A549 (cell line): ENCODE measurements around the gene LYPD3.

Source experiments
- EP300 ChIP-seq, 2 experiments: fragments of >200 bp; sonication (Bioruptor Twin); formaldehyde crosslinking; IDR thresholded peaks; 2 replicates in 1 of 2; 3 replicates in 1 of 2; pipeline ENCODE4 v1.6.1; 2016 to 2017
- KDM5A ChIP-seq: fragments of 200-600 bp; sonication (generic); IDR thresholded peaks from 2 replicates; pipeline ENCODE4 v1.6.1; 2016; ENCODE audit warnings: antibody characterized with exemption, mild to moderate bottlenecking
- NR3C1 ChIP-seq: fragments of >200 bp; sonication (Bioruptor Twin); formaldehyde crosslinking; IDR thresholded peaks from 3 replicates; pipeline ENCODE4 v1.6.1; 2017
- RCOR1 ChIP-seq: fragments of 150-350 bp; IDR thresholded peaks from 2 replicates; pipeline ENCODE4 v1.6.1; 2014; ENCODE audit warnings: antibody characterized with exemption, low read length, low read depth
- TF ChIP-seq, protein P1 (sequence below): fragments of >200 bp; sonication (Bioruptor Twin); formaldehyde crosslinking; IDR thresholded peaks from 3 replicates; pipeline ENCODE4 v1.5.1; 2016
- TF ChIP-seq, protein P2 (sequence below): fragments of 200-600 bp; sonication (generic); IDR thresholded peaks from 2 replicates; pipeline ENCODE4 v1.6.1; 2016; ENCODE audit warnings: antibody characterized with exemption, mild to moderate bottlenecking, moderate library complexity
- TF ChIP-seq, protein P3 (sequence below): IDR thresholded peaks from 2 replicates; pipeline ENCODE4 v1.6.1; 2012

DNA sequence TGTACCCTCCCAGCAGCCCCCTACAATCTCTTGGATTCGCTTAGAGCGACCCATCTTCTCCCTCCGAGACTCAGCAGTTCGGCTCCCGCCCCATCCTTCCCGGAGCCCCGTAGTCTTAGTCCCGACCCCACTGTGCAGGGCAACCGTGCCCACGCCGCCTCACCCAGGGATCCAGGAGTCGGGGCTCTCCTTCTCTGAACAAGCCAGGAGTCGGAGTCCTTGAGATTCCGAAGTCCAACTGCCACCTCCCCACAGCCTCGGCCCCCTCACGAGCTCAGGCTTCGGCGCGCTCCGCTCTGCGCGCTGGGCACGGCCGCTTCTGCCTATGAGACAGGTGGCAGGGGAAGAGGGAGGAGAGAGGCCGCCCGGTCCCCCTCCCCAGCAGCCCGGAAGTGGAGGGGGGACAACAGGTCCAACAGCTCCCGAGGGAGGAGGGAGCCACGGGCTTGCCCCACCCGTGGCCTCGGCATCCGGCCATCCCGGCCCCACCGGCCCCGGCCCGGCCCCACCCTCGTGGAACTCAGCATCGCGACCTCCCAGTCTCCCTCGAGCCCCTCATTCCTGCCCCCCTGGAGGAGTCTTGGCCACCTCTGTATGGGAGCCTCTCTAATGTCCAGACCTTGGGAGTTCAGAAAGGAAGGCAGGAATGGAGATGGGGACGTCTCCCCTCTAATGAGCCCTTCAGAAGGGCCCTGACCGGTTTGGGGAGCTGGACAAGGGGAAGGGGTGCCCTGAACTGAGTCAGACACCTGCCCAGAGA, 39.2 kb upstream of the LYPD3 start, which contains the start of gene PHLDB3:
- no peak for TF ChIP-seq RCOR1
- TF ChIP-seq, protein P1, sequence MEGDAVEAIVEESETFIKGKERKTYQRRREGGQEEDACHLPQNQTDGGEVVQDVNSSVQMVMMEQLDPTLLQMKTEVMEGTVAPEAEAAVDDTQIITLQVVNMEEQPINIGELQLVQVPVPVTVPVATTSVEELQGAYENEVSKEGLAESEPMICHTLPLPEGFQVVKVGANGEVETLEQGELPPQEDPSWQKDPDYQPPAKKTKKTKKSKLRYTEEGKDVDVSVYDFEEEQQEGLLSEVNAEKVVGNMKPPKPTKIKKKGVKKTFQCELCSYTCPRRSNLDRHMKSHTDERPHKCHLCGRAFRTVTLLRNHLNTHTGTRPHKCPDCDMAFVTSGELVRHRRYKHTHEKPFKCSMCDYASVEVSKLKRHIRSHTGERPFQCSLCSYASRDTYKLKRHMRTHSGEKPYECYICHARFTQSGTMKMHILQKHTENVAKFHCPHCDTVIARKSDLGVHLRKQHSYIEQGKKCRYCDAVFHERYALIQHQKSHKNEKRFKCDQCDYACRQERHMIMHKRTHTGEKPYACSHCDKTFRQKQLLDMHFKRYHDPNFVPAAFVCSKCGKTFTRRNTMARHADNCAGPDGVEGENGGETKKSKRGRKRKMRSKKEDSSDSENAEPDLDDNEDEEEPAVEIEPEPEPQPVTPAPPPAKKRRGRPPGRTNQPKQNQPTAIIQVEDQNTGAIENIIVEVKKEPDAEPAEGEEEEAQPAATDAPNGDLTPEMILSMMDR = no peak; the same call in 2 of the 3 replicates
- no peak for TF ChIP-seq EP300 (IDR thresholded peaks at IDR 0.05)
- TF ChIP-seq NR3C1 = no peak
- TF ChIP-seq KDM5A = no peak
- TF ChIP-seq, protein P2, sequence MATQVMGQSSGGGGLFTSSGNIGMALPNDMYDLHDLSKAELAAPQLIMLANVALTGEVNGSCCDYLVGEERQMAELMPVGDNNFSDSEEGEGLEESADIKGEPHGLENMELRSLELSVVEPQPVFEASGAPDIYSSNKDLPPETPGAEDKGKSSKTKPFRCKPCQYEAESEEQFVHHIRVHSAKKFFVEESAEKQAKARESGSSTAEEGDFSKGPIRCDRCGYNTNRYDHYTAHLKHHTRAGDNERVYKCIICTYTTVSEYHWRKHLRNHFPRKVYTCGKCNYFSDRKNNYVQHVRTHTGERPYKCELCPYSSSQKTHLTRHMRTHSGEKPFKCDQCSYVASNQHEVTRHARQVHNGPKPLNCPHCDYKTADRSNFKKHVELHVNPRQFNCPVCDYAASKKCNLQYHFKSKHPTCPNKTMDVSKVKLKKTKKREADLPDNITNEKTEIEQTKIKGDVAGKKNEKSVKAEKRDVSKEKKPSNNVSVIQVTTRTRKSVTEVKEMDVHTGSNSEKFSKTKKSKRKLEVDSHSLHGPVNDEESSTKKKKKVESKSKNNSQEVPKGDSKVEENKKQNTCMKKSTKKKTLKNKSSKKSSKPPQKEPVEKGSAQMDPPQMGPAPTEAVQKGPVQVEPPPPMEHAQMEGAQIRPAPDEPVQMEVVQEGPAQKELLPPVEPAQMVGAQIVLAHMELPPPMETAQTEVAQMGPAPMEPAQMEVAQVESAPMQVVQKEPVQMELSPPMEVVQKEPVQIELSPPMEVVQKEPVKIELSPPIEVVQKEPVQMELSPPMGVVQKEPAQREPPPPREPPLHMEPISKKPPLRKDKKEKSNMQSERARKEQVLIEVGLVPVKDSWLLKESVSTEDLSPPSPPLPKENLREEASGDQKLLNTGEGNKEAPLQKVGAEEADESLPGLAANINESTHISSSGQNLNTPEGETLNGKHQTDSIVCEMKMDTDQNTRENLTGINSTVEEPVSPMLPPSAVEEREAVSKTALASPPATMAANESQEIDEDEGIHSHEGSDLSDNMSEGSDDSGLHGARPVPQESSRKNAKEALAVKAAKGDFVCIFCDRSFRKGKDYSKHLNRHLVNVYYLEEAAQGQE = no peak
- TF ChIP-seq, protein P3, sequence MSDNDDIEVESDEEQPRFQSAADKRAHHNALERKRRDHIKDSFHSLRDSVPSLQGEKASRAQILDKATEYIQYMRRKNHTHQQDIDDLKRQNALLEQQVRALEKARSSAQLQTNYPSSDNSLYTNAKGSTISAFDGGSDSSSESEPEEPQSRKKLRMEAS = no peak
